Heart left ventricle (tissue), 16 donors: ENCODE data around the gene OAS1. TPM values are rescaled to one million over a fixed set of nuclear protein-coding genes. Genes with fewer than 3 reads are reported as not detected.

Source experiments
- ATAC-seq, 4 donors: fragments of 200-7000 bp; cut with Tn5 transposase; one replicate each; pipeline ENCODE4 v1.9.1; 2020 to 2022; ENCODE audit warnings: moderate library complexity in 4 of 4, mild to moderate bottlenecking in 3 of 4, moderate number of reproducible peaks in 1 of 4
- DNase-seq, 5 donors: peaks; one replicate each; pipeline ENCODE4 v3.0.0-alpha.2; 2020
- H3K27ac ChIP-seq, 12 donors: fragments of 200-600 bp; sonication (generic) in 4 of 12; one replicate each; pipeline versions ENCODE4 v1.5.0 to v1.8.0; 2016 to 2022; ENCODE audit warnings: mild to moderate bottlenecking in 2 of 12
- H3K27me3 ChIP-seq, 9 donors: fragments of 200-600 bp; sonication (generic) in 2 of 9; one replicate each; pipeline versions ENCODE4 v1.5.1 to v1.8.0; 2016 to 2022; ENCODE audit warnings: mild to moderate bottlenecking in 3 of 9
- H3K36me3 ChIP-seq, 9 donors: fragments of 200-600 bp; sonication (generic) in 2 of 9; one replicate each; pipeline versions ENCODE4 v1.5.0 to v1.8.0; 2018 to 2022; ENCODE audit warnings: mild to moderate bottlenecking in 2 of 9
- H3K4me1 ChIP-seq, 12 donors: fragments of 200-600 bp; sonication (generic) in 4 of 12; one replicate each; pipeline versions ENCODE4 v1.5.0 to v1.8.0; 2016 to 2022; ENCODE audit warnings: mild to moderate bottlenecking in 3 of 12
- H3K4me3 ChIP-seq, 12 donors: fragments of 200-600 bp; sonication (generic) in 4 of 12; one replicate each; pipeline versions ENCODE4 v1.5.0 to v1.8.0; 2017 to 2022; ENCODE audit warnings: mild to moderate bottlenecking in 9 of 12, moderate library complexity in 4 of 12
- H3K9me3 ChIP-seq, 12 donors: fragments of 200-600 bp; sonication (generic) in 4 of 12; one replicate each; pipeline versions ENCODE4 v1.5.0 to v1.8.0; 2016 to 2022; ENCODE audit warnings: mild to moderate bottlenecking in 1 of 12
- CTCF ChIP-seq, 12 donors: fragments of 200-600 bp; sonication (generic) in 4 of 12; IDR thresholded peaks; one replicate each; pipeline versions ENCODE4 v1.5.0 to v1.8.0; 2018 to 2022; ENCODE audit warnings: antibody characterized with exemption in 12 of 12, mild to moderate bottlenecking in 5 of 12
- POLR2A ChIP-seq, 2 donors: fragments of 450-650 bp; IDR thresholded peaks; one replicate each; pipeline ENCODE4 v1.6.1; 2017; ENCODE audit warnings: antibody characterized with exemption in 2 of 2, mild to moderate bottlenecking in 2 of 2, moderate library complexity in 2 of 2
- WGBS, 4 donors: extraction: QIAGEN DNeasy Blood & Tissue Kit in 2 of 4; methylation state at CpG; one replicate each; pipeline versions ENCODE4 v1.1.5 to v1.1.7; 2013 to 2018; 5-methylcytosine and 5-hydroxymethylcytosine counted together
- intact Hi-C, 10 donors: fragments of 100-400 bp; cut with DNase I; formaldehyde crosslinking; loops; one replicate each; pipeline versions ENCODE4 v1.11.1 to v1.14.2; 2022
- polyA plus RNA-seq, 2 donors: library from polyadenylated mRNA; stranded (reverse); fragments of 200-250 nt; gene quantifications; one replicate each; pipeline ENCODE4 v1.2.3, GENCODE V29; 2013
- total RNA-seq, 9 donors: library from RNA; depleted of rRNA in 2 of 9; stranded (reverse); fragments of >200 nt in 2 of 9; fragmentation: NEBNext Ultra II Directional in 3 of 9; extraction: Animal tissue kit (Norgen Biotek cat#: 25700) in 3 of 9; gene quantifications; one replicate each; pipeline versions ENCODE4 v1.1.0 to v1.2.4, GENCODE V29; 2016 to 2023
- donor health status: ischemic (EF 13 %, LVEDD 7.1; RV severe dilation, severe dysfunction).
- donor health status: healthy with polysubstance abuse.
- donor health status: DM: no; HTN: yes; CAD: no.
- donor health status: DM: no; HTN: no; CAD: no.
- donor health status: ischemic (EF 25% LVEDD 6.9; RV normal size, moderate dysfunction).
- donor health status: ischemic (EF 25% LVEDD 5.7; RV mildly dilated, moderate dysfunction).
- donor health status: healthy.
- donor health status: DM: yes; HTN: yes; CAD: no.
- donor health status: ischemic (EF 35%, LVEDD 5.7; RV mildly dilated, moderate dysfunction).
- donor health status: nonischemic (EF 11% LVEDD 7.7; RV severe dilation, severe dysfunction).
- donor health status: DM: yes; HTN: yes; CAD: no.
- donor health status: PGD.
- donor health status: ischemic (EF 29% LVEDD 5.4; RV normal size, mild dysfunction).
- donor health status: nonischemic (EF 23%, LVEDD 6.1; RV moderate dilation, normal function).

Gene OAS1
- total and polyA plus RNA-seq, 11 donors, result 4.1 to 34.8 (median 5.8) TPM

- H3K36me3 ChIP-seq, result peaks cover 3 to 100% (median 81%) of the 10 kb centered on the region in 9 donors
These were observed 58.2 kb downstream of the OAS1 start for GRCh38 chr12:112964915-112965314.

GRCh38 chr12:112965643-112966042 is 58.9 kb downstream of the OAS1 start:
- H3K4me3 ChIP-seq, result no peak overlapping the region
- no peak overlapping the region for H3K27ac ChIP-seq
- H3K36me3 ChIP-seq, result peaks cover 3 to 100% (median 79%) of the 10 kb centered on the region in 9 donors
- no peaks in the 10 kb centered on the region for H3K9me3 ChIP-seq
- DNase-seq (no peak), ATAC-seq (no peak)
- no peaks in the 10 kb centered on the region for H3K27me3 ChIP-seq
- 87 to 92% (median 91%) methylated on average over 9 to 15 of the region's 15 CpGs for WGBS, 4 donors
- intact Hi-C loops, result no loop called here
- TF ChIP-seq POLR2A (IDR thresholded peaks at IDR 0.05) (no peak), CTCF (IDR thresholded peaks at IDR 0.05) (no peak)
- H3K4me1 ChIP-seq, result peaks cover 0 to 4% (median 0%) of the 10 kb centered on the region in 12 donors

More at GRCh38 chr12:112964915-112965314, 58.2 kb downstream of the OAS1 start:
- intact Hi-C loops, result no loop called here
- ATAC-seq, result no peak
- H3K27ac ChIP-seq, result no peak overlapping the region
- no peaks in the 10 kb centered on the region for H3K4me1 ChIP-seq
- no peak overlapping the region for H3K4me3 ChIP-seq
- TF ChIP-seq CTCF (IDR thresholded peaks at IDR 0.05) (no peak), POLR2A (IDR thresholded peaks at IDR 0.05) (no peak)
- no peak for DNase-seq
- 85 to 89% (median 88%) methylated on average over 4 of the region's 4 CpGs for WGBS, 4 donors
- H3K9me3 ChIP-seq, result peaks cover 0 to 3% (median 0%) of the 10 kb centered on the region in 12 donors
- no peaks in the 10 kb centered on the region for H3K27me3 ChIP-seq

GRCh38 chr12:112967306-112967705 is 60.5 kb downstream of the OAS1 start:
- ATAC-seq (no peak), DNase-seq (no peak)
- Histone ChIP-seq H3K4me3 (no peak overlapping the region), H3K4me1 (peaks cover 0 to 10% (median 0%) of the 10 kb centered on the region in 12 donors), H3K36me3 (peaks cover 3 to 88% (median 64%) of the 10 kb centered on the region in 9 donors), H3K9me3 (no peaks in the 10 kb centered on the region), H3K27me3 (no peaks in the 10 kb centered on the region), H3K27ac (no peak overlapping the region)
- intact Hi-C loops, result no loop called here
- 87 to 94% (median 92%) methylated on average over 6 to 9 of the region's 9 CpGs for WGBS, 4 donors
- no peak for TF ChIP-seq CTCF (IDR thresholded peaks at IDR 0.05)
- TF ChIP-seq POLR2A (IDR thresholded peaks at IDR 0.05), result no peak

GRCh38 chr12:112967858-112968257 is 61.1 kb downstream of the OAS1 start:
- Histone ChIP-seq H3K27me3 (no peaks in the 10 kb centered on the region), H3K4me3 (no peak overlapping the region), H3K9me3 (no peaks in the 10 kb centered on the region), H3K36me3 (peaks cover 3 to 82% (median 58%) of the 10 kb centered on the region in 9 donors), H3K4me1 (peaks cover 0 to 10% (median 0%) of the 10 kb centered on the region in 12 donors), H3K27ac (no peak overlapping the region)
- 86 to 93% (median 91%) methylated on average over 7 of the region's 7 CpGs for WGBS, 4 donors
- no peak for DNase-seq
- intact Hi-C loops, result no loop called here
- TF ChIP-seq CTCF (IDR thresholded peaks at IDR 0.05), result no peak
- no peak for TF ChIP-seq POLR2A (IDR thresholded peaks at IDR 0.05)
- ATAC-seq, result no peak

Other genes with a start within 250 kb of the OAS1 start
- gene RPH3A, start 115.2 kb upstream of the OAS1 start, total RNA-seq, result under 1 TPM in 2 of 9 donors, not detected in 7; 0.11 to 0.12 TPM
- not detected for gene RPH3A, start 115.2 kb upstream of the OAS1 start, polyA plus RNA-seq
- gene OAS3, start 31.5 kb downstream of the OAS1 start, total RNA-seq, result 10 to 100 TPM in 4 of 9 donors, 1 to 10 TPM in 5; 5.7 to 45.1 (median 10.0) TPM
- gene OAS3, start 31.5 kb downstream of the OAS1 start, polyA plus RNA-seq, result 1 to 10 TPM; 4.1 to 4.6 TPM
- gene OAS2, start 71.6 kb downstream of the OAS1 start, total RNA-seq, result 10 to 100 TPM in 4 of 9 donors, 1 to 10 TPM in 5; 6.0 to 46.1 (median 9.8) TPM
- 1 to 10 TPM; 3.8 to 4.2 TPM for gene OAS2, start 71.6 kb downstream of the OAS1 start, polyA plus RNA-seq
- gene DTX1, start 149.8 kb downstream of the OAS1 start, total RNA-seq, result 1 to 10 TPM; 1.2 to 3.2 (median 2.4) TPM
- gene DTX1, start 149.8 kb downstream of the OAS1 start, polyA plus RNA-seq, result 1 to 10 TPM in 1 of 2 donors, under 1 TPM in 1; 0.50 to 1.2 TPM
- not detected for gene RASAL1, start 228.8 kb downstream of the OAS1 start, total RNA-seq
- not detected for gene RASAL1, start 228.8 kb downstream of the OAS1 start, polyA plus RNA-seq
- not detected for gene CFAP73, start 242.8 kb downstream of the OAS1 start, total RNA-seq
- under 1 TPM; 0.04 to 0.11 TPM for gene CFAP73, start 242.8 kb downstream of the OAS1 start, polyA plus RNA-seq